ENCODE results near the gene FTMT.

GRCh38 chr5:121863753-121864285, 12.1 kb downstream of the FTMT start:
- TF ChIP-seq CTCF (IDR thresholded peaks at IDR 0.05) (no peak), EZH2 (IDR thresholded peaks at IDR 0.05) (no peak), EZH2phosphoT487 (IDR thresholded peaks at IDR 0.05) (no peak)

Measured in neural progenitor cell (in vitro differentiated cells).